Parathyroid adenoma (tissue), 2 donors: ENCODE measurements around the gene AKR1C4.

Source experiments
- H2AFZ ChIP-seq: fragments of 300-600 bp; sonication (generic); one replicate; pipeline ENCODE4 v1.7.0; 2017; ENCODE audit warnings: antibody characterized with exemption, mild to moderate bottlenecking
- H3K27ac ChIP-seq: fragments of 300-600 bp; sonication (generic); one replicate; pipeline ENCODE4 v1.7.0; 2017
- H3K27me3 ChIP-seq: fragments of 300-600 bp; sonication (generic); one replicate; pipeline ENCODE4 v1.7.0; 2017; ENCODE audit warnings: low read length; ENCODE audit not compliant: control insufficient read depth, insufficient read depth
- H3K36me3 ChIP-seq: fragments of 300-600 bp; sonication (generic); one replicate; pipeline ENCODE4 v1.7.0; 2017; ENCODE audit warnings: low read length; ENCODE audit not compliant: control insufficient read depth, insufficient read depth
- H3K4me1 ChIP-seq: fragments of 300-600 bp; sonication (generic); one replicate; pipeline ENCODE4 v1.7.0; 2017; ENCODE audit warnings: control low read depth
- H3K4me2 ChIP-seq: fragments of 300-600 bp; sonication (generic); one replicate; pipeline ENCODE4 v1.7.0; 2017; ENCODE audit warnings: low read length
- H3K4me3 ChIP-seq: fragments of 300-600 bp; sonication (generic); one replicate; pipeline ENCODE4 v1.7.0; 2017; ENCODE audit warnings: low read depth, low read length
- H3K79me2 ChIP-seq: fragments of 300-600 bp; sonication (generic); one replicate; pipeline ENCODE4 v1.7.0; 2017; ENCODE audit warnings: control low read depth
- H3K9ac ChIP-seq: fragments of 300-600 bp; sonication (generic); one replicate; pipeline ENCODE4 v1.7.0; 2017; ENCODE audit warnings: mild to moderate bottlenecking
- H3K9me3 ChIP-seq: fragments of 300-600 bp; sonication (generic); one replicate; pipeline ENCODE4 v1.7.0; 2017; ENCODE audit warnings: low read length; ENCODE audit not compliant: control insufficient read depth
- CTCF ChIP-seq: fragments of 300-600 bp; sonication (generic); IDR thresholded peaks from one replicate; pipeline ENCODE4 v1.7.0; 2017; ENCODE audit warnings: antibody characterized with exemption, mild to moderate bottlenecking
- donor health status: primary hyperparathyroidism.

The AKR1C4 gene

GRCh38 chr10:5184987-5185775, 11.5 kb upstream of the AKR1C4 start, which contains the start of gene AKR1C8:
AKR1C8 (minus strand) TSS chr10:5185150; CDS start chr10:5185104, 46 bp downstream.
- Histone ChIP-seq H3K79me2 (no peaks in the 10 kb centered on the region), H3K4me1 (no peaks in the 10 kb centered on the region), H3K9ac (no peak within 1 kb of the TSS), H3K36me3 (no peaks in the 10 kb centered on the region), H3K27ac (no peak within 1 kb of the TSS), H2AFZ (no peak within 1 kb of the TSS), H3K27me3 (no peaks in the 10 kb centered on the region), H3K4me3 (no peak within 1 kb of the TSS), H3K9me3 (no peaks in the 10 kb centered on the region), H3K4me2 (no peak within 1 kb of the TSS)
- TF ChIP-seq CTCF: no peak

GRCh38 chr10:5187867-5188266, 8.8 kb upstream of the AKR1C4 start:
- H3K4me1 ChIP-seq: no peaks in the 10 kb centered on the region
- no peak overlapping the region for H3K4me2 ChIP-seq
- H3K9ac ChIP-seq: no peak overlapping the region
- no peaks in the 10 kb centered on the region for H3K27me3 ChIP-seq
- H3K36me3 ChIP-seq: no peaks in the 10 kb centered on the region
- H3K4me3 ChIP-seq: no peak overlapping the region
- H2AFZ ChIP-seq: no peak overlapping the region
- H3K27ac ChIP-seq: no peak overlapping the region
- no peak for TF ChIP-seq CTCF
- H3K9me3 ChIP-seq: no peaks in the 10 kb centered on the region
- H3K79me2 ChIP-seq: no peaks in the 10 kb centered on the region

- H3K4me2 ChIP-seq: no peak overlapping the region
- no peak for TF ChIP-seq CTCF
- H3K4me1 ChIP-seq: no peaks in the 10 kb centered on the region
- no peak overlapping the region for H3K27ac ChIP-seq
- no peak overlapping the region for H2AFZ ChIP-seq
- no peaks in the 10 kb centered on the region for H3K79me2 ChIP-seq
- no peaks in the 10 kb centered on the region for H3K9me3 ChIP-seq
- H3K9ac ChIP-seq: no peak overlapping the region
- no peaks in the 10 kb centered on the region for H3K36me3 ChIP-seq
- H3K27me3 ChIP-seq: no peaks in the 10 kb centered on the region
- no peak overlapping the region for H3K4me3 ChIP-seq
Observed at GRCh38 chr10:5188358-5188757, 8.3 kb upstream of the AKR1C4 start.

- H3K27ac ChIP-seq: no peak overlapping the region
- no peaks in the 10 kb centered on the region for H3K4me1 ChIP-seq
- no peak for TF ChIP-seq CTCF
- no peaks in the 10 kb centered on the region for H3K79me2 ChIP-seq
- H3K9me3 ChIP-seq: no peaks in the 10 kb centered on the region
- H3K9ac ChIP-seq: no peak overlapping the region
- H3K4me3 ChIP-seq: no peak overlapping the region
- H3K4me2 ChIP-seq: no peak overlapping the region
- no peaks in the 10 kb centered on the region for H3K27me3 ChIP-seq
- H2AFZ ChIP-seq: no peak overlapping the region
- no peaks in the 10 kb centered on the region for H3K36me3 ChIP-seq
Observed at GRCh38 chr10:5194431-5194830, 2.2 kb upstream of the AKR1C4 start.
